ENCODE results near the gene ZCWPW2.

ZCWPW2 gene

DNA sequence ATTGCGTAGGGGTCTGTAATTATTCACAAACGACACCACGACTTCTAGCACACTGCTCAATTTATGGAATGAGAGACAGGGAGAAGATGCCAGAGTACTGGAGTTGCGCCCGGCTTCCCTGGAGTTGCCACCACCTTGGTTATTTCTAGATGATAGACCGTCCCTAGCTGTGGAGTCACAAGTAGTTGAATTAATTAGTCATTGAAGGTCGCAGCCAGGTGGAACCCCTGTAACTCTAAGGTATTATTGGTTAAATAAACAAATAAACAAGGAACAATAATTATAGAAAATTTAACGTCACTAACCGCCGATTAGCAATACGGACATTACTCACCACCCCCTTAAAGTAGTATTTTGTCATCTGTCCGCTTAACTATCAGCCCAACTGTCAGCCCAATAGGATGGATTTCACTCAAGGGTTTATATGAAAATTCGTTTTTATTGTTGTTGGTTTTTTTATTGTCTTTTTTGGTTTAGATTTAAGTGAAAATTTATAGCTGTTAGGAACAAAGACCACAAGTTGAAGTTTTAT is 1.0 kb downstream of the ZCWPW2 start:
- no peak for DNase-seq (ENCODE audit: low read depth in 1 of 2, low spot score in 1 of 2)

DNA sequence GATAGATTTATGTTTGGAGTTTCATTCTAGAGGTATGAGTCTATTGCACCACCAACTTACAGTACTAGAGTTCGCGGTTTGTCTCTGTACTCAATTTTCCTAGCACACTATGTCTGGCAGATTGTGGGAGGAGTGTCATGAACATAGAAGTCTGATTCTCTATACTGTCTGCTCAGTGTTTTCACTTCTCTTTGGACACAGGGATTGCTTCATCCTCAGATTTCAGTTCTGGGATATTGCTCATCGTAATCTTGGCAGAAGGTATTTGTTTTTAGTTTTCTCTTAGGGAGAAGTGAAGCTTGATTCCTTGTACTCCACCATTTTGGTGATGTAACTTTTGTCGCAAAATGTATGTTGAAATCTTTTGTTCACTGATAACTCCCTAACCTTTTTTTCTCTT is 27.9 kb downstream of the ZCWPW2 start:
- DNase-seq (ENCODE audit: low read depth in 1 of 2, low spot score in 1 of 2) = no peak

DNA sequence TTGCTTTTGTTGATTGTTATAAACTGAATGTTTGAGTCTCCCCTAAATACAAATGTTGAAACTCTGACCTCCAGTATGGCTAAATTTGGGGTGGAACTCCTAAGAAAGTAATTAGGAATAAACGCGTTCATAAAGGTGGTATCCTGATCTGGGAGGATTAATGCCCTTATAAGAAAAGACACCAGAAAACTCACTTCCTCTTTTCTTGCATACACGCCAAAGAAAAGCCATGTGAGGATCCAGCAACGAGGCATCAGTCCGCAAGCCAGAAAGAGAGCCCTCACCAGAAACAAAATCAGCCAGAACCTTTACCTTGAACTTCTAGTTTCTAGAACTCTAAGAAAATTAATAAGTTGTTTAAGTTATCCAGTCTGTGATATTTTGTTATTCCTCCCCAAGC is 37.5 kb downstream of the ZCWPW2 start:
- no peak for DNase-seq (ENCODE audit: low read depth in 1 of 2, low spot score in 1 of 2)

DNA sequence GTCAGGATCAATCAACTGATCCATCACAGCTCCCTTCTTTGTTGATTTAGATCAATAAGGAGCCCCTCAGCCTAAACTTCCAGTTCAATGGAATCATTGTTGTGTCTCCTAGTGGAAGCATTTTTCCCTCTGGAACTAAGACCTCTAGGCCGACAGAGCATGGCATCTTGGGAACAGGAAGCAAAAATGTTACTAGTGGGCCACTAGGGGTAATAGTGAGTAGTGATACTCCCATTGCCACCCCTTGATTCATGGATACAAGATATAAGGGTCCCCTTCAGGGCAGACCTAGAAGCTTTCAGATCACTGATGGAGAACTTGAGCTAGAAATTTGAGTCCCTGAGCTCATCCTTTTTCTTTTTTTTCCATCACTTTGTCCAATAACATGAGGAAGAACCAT is 40.5 kb downstream of the ZCWPW2 start:
- no peak for DNase-seq (ENCODE audit: low read depth in 1 of 2, low spot score in 1 of 2)

DNA sequence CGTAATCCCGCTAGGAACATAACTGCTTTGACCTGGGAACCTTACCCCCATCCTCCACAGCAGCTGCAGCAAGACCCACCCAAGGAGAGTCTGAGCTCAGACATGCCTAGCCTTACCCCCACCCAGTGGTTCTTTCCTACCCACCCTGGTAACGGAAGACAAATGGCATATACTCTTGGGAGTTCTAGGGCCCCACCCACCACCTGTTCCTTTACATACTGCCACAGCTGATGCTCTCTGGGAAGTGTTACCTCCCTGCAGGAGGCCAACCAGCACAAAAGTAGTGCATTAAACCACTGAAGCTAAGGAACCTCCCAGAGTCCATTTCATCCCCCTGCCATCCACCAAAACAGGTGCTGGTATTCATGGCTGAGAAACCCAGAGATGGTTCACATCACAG is 50.7 kb downstream of the ZCWPW2 start:
- no peak for DNase-seq (ENCODE audit: low read depth in 1 of 2, low spot score in 1 of 2)

DNA sequence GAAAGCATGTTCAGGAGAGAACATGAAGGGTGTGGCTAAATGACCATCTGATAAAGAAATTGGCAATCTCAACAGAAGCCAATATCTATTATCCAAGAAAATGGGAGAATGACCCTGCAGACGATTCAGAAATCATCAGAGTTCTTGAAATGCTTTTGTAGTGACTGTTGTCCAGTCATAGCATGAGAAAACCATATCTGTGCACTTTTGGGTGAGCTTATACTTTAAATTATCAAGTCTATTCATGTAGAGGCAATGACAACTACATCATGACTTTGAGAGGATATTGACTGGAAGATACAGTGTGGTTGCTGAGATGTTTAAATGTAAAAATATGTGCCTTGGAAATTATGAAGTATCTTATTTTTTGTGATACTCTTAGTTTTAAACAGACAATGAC is 57.7 kb downstream of the ZCWPW2 start:
- no peak for DNase-seq (ENCODE audit: low read depth in 1 of 2, low spot score in 1 of 2)

DNA sequence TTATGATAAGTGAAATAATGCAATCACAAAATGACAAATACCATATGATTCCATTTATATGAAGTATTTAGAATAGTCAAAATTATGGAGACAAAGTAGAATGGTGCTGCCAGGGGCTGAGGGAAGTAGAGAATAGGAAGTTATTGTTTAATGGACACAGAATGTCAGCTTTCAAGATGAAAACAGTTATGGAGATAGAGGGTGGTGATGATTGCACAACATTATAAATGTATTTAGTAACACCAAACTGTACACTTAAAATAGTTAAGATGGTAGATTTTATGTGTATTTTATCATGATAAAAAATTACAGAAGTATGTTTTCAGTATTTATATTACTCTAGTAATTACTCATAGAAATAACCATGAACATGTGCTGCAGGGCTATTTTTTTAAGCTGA is 100.9 kb downstream of the ZCWPW2 start:
- no peak for DNase-seq (ENCODE audit: low read depth in 1 of 2, low spot score in 1 of 2)

DNA sequence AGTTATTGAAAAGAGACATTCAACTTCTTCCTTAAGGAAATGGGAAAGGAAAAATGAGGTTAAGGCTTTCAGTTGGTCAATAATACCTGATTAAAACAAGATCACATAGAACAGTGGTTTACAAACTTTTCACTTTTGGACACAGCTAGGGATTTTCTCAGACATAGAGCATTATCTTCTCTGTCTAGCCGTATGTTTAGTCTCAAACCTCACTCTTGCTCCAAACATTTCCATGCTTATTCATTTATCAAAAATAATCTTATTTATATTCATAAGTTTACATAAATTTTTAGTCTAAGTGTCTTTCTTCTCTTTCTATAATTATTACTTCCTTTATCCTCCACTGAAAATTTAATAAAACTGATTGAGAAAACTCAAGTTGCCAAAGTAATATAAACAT is 114.3 kb downstream of the ZCWPW2 start:
- no peak for DNase-seq (ENCODE audit: low read depth in 1 of 2, low spot score in 1 of 2)

DNA sequence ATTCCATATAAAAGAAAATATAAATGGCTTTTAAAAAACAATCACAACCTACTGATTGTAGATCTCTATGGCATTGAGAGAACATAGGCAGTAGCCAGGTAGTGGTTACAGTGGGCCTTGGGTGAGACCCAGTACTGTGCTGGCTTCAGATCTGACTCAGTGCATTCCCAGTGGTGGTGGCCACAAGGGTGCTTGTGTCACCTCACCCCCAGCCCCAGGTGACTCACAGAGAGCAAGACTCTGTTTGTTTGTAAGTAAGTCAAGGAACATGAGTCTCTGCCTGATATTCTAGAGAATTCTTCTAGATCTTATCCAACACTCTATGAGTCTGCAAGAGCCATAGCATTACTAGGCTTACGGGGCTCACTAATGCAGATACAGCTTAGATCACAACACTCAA is 118.9 kb downstream of the ZCWPW2 start:
- DNase-seq (ENCODE audit: low read depth in 1 of 2, low spot score in 1 of 2) = no peak

DNA sequence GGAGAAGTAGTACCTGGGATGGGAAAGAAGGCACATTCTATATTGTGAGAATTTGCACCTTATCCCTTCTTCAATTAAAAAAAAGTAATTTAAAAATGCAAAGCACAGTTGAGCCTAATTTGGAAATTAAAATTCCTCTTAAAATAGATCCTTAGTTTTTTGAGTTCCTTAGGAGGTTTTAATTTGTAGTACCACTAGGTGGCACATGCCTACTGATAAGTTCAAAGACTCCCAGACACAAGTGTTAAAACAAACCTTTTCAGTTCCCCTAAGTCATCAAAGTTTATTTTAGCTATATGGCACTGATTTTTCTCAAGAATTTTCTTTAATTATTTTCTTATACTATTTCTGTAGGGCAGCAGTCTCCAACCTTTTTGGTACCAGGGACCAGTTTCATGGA is 127.7 kb downstream of the ZCWPW2 start:
- no peak for DNase-seq (ENCODE audit: low read depth in 1 of 2, low spot score in 1 of 2)

DNA sequence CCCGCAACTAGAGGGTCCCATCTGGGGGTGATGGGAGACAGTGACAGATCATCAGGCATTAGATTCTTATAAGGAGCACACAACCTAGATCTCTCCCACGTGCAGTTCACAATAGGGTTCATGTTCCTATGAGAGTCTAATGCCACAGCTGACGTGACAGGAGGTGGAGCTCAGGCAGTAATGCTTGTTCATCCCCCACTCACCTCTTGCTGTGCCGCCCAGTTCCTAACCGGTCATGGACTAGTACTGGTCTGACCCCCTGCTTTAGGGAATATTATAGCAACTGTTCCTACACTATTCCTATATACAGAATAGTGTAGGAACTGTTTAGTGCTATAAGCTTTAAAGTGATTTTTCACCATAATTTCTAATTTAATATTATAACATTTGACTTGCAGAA is 128.2 kb downstream of the ZCWPW2 start:
- no peak for DNase-seq (ENCODE audit: low read depth in 1 of 2, low spot score in 1 of 2)

DNA sequence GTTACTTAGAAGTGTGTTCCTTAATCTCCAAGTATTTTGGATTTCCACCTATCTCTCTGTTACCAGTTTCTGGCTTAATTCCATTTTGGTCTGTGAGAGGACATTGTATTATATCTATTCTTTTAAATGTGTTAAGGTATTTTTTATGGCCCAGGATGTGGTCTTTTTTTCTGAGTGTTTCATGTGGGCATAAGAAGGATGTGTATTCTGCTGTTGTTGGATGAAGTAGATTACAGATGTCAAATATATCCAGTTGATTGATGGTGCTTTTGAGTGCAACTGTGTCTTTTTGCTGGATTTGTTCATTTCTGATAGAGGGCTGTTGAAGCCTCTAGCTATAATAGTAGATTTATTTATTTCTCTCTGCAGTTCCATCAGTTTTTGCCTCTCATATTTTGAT is 136.6 kb downstream of the ZCWPW2 start:
- no peak for DNase-seq (ENCODE audit: low read depth in 1 of 2, low spot score in 1 of 2)

DNA sequence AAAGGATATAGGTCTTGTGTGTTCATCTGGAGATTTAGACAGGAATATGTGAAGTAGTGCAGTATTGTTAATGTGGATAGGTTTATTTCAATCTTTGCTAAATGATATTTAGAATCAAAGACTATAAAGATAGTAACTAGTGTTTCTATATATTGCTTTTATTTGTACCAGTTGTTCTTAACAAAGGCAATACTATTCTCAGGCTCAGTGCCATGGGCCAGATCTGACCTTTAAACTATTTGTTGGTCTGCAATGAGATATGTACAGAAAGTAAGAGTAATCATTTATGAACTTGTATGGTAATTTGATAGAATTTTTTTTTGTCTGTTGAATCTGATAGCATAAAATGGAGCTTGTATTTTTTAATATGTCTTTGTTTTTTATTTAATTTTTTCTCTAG is 146.8 kb downstream of the ZCWPW2 start:
- DNase-seq (ENCODE audit: low read depth in 1 of 2, low spot score in 1 of 2) = no peak

DNA sequence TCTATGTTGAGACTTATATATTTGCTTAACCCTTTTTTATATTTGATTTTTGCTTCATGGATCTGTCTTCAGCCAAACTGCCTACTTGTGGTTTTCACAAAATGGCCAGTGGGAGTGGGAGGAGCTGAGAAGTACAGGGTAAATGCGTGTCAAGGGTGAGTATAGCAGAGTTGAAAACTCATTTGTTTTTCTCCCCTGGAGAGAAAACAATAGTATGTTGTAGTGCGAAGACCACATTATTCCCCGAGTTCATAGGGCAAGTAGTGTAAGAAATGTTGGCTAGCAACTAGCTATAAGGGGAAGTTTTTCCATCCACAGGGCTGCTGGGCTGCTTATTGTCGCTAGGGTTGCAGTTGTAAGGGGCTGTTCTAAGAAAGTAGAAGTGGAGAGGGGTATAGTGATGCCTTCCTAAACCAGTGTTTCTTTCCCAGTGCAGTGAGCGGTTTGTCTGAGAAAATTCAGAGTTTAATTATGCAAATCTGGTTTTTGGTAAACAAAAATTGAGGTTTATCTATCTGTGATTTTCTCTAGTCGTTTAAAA is 153.9 kb downstream of the ZCWPW2 start:
- DNase-seq (ENCODE audit: low read depth in 1 of 2, low spot score in 1 of 2) = no peak

DNA sequence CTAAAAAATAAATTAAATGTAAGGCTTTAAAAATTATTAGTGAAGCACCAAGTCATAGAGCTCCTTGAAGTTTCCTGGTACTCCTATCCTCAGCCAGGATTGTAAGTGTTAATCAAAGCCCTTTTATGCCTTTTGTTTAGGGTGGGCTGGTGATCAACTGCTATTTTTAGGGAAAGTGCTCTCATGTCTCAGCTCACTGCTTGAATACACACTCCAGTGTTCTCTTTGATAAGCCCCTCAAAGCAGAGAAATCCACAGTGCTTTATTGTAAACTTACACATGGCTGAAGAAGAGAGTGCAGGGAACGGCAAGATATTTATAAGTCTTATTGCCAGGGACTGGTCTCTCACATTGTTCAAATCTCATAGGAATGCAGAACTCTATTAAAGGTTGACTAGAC is 156.5 kb downstream of the ZCWPW2 start:
- no peak for DNase-seq (ENCODE audit: low read depth in 1 of 2, low spot score in 1 of 2)

DNA sequence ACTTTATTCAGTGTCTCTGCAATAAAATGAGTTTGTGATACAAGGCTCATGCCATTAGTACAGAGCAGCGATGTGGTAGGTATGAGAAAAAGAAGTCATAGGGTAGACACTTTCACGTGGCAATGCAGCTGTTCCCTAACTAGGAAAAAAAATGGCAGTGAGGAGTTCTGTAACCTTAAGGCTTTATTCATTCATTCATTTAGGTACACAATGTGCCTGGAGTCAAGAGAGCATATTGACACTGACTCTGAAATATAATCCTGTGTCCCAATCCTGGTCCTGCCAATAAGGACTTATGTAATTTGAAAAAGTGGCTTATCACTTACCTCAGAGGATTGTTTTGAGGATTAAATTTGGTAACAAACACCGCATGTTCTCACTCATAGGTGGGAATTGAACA is 173.1 kb downstream of the ZCWPW2 start:
- no peak for DNase-seq (ENCODE audit: low read depth in 1 of 2, low spot score in 1 of 2)

DNA sequence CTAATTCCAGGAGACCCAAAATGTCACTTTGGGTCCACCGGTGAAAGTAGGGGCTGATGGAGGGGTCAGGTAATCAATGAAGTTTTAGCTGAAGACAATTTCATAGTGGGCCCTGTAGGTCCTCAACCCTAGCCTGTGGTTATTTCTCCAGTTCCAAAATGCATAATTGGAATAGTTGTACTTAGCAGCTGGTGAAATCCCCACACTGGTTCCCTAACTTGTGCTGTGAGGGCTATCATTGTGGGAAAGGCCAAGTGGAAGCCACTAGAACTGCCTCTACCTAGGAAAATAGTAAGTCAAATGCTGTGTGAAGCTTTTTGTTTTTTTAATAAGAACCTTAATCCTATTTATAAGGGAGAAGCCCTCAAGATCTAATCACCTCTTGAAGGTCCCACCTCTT is 193.8 kb downstream of the ZCWPW2 start:
- no peak for DNase-seq (ENCODE audit: low read depth in 1 of 2, low spot score in 1 of 2)

DNA sequence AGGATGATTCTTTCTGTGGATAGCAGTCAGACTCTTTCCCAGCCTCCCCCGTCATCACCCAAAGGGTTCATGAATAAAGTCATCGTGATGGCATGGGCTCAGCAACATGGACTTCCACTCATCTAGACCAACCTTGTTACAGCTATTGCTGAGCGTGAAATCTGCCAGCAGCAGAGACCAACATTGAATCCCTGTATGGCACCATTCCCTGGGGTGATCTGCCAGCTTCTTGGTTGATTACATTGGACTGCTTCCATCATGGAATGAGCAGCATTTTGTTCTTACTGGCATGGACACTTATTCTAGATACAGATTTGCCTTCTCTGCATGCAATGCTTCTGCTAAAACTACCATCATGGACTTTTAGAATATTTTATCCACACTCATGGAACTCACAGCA is 195.7 kb downstream of the ZCWPW2 start:
- DNase-seq (ENCODE audit: low read depth in 1 of 2, low spot score in 1 of 2) = no peak

DNA sequence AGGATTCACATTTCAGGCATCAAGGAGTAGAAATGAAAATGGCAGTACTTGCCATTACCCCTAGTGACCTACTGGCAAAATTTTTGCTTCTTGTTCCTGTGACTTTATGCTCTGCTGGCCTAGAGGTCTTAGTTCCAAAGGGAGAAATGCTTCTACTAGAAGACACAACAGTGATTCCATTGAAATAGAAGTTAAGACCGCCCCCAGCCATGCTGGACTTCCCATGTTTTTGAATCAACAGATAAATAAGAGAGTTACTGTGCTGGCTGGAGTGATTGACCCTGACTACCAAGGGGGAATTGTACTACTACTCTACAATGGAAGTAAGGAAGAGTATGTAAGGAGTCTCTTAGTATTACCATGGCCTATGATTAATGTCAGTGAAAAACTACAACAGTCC is 196.3 kb downstream of the ZCWPW2 start:
- no peak for DNase-seq (ENCODE audit: low read depth in 1 of 2, low spot score in 1 of 2)

DNA sequence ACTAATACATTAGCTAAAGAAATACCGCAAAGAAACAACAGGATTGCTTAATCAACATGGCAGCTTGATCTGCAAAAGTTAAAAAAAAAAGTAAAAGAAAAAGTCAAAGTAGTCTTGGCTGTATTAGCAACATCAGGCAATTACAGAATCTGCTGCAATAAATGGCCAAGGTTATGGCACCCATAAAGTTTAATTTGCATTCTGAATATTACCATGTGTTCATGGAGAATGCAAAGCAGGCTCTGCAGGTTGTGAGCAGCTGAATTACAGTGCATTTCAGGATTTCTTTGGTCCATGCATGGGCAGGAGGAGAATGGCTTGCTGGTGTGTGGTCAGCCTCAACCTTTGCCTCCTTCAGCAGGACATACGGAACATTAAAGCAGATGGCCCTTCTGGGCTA is 199.2 kb downstream of the ZCWPW2 start:
- no peak for DNase-seq (ENCODE audit: low read depth in 1 of 2, low spot score in 1 of 2)

DNA sequence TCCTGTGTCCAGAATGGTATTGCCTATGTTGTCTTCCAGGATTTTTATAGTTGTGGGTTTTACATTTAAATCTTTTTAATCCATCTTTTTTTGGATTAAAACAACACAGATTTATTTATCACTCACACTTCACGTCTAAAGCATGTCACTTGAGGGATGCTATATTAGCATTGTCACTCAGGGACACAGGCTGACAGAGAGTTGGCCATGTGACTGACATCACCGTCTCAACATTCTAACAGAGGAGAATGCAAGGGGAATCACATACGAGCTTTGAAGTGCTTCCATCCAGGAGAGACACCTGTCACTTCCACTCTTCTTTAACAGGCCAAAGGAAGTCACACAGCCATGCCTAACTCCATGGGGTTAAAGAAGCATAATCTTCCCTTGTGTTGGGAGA is 204.7 kb downstream of the ZCWPW2 start:
- no peak for DNase-seq (ENCODE audit: low read depth in 1 of 2, low spot score in 1 of 2)

DNA sequence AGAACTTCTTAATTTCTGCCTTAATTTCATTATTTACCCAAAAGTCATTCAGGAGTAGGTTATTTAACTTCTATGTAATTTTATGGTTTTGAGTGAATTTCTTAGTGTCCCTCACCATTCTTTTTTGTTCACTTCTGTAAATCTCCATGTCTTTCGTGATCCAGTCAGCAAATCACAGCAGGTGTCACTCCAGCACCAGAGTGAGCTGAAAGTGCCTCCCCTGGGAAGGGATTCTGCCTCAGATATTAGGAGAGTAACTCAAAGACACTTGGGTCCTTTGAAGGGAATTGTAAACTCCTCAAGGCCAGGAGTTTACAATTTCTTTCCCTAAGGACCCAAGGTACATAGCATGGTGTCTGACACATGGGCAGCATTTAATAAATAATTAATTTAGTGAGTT is 207.7 kb downstream of the ZCWPW2 start:
- no peak for DNase-seq (ENCODE audit: low read depth in 1 of 2, low spot score in 1 of 2)

DNA sequence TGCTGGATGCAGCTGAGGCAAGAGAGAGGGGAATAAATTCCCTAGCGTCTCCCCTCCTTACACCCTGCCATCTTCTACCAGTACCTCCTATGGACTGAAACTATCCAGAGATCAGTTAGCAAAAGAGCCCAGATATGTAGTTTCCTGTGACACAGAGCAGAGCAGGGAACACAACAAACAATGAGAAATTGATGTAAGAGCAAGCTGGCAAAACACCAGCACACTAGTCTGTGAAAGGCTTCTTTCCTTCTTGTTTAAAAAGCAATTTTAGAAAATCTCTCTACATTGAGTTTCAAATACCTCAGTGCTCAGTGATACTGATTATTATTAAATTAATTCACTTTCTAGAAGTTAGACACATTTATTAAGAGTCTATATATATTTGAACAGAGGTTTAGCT is 215.7 kb downstream of the ZCWPW2 start:
- no peak for DNase-seq (ENCODE audit: low read depth in 1 of 2, low spot score in 1 of 2)

DNA sequence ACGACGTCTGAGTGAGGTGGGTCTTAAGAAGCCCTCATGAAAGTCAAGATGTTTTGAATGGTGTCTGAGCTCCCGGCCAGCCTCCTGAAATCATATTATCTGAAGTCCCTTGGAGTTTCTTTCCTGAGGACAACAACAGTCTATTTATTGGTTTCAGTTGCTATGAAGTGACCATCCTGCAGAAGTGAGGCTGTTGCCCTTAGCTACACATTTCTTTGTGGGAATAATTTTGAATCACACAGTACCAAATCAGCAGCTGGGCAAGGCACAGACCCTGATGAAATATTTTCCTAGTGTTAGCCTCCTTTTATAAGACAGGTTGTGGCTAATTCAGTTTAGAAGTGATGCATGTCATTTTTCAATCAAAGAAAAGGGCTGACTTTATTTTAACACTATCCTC is 220.8 kb downstream of the ZCWPW2 start:
- no peak for DNase-seq (ENCODE audit: low read depth in 1 of 2, low spot score in 1 of 2)

Measured in stimulated activated CD4-positive, alpha-beta T cell treated with anti-CD3 and anti-CD28 coated beads, Interleukin-15, amount 100 ng/mL, for 1 hour (primary cell).